ENCODE data around the gene PARVB. TPM values are rescaled to one million over a fixed set of nuclear protein-coding genes. Genes with fewer than 3 reads are reported as not detected.

The PARVB gene
- total and polyA plus RNA-seq, 9 donors, result 12.3 to 62.9 (median 39.1) TPM

DNA sequence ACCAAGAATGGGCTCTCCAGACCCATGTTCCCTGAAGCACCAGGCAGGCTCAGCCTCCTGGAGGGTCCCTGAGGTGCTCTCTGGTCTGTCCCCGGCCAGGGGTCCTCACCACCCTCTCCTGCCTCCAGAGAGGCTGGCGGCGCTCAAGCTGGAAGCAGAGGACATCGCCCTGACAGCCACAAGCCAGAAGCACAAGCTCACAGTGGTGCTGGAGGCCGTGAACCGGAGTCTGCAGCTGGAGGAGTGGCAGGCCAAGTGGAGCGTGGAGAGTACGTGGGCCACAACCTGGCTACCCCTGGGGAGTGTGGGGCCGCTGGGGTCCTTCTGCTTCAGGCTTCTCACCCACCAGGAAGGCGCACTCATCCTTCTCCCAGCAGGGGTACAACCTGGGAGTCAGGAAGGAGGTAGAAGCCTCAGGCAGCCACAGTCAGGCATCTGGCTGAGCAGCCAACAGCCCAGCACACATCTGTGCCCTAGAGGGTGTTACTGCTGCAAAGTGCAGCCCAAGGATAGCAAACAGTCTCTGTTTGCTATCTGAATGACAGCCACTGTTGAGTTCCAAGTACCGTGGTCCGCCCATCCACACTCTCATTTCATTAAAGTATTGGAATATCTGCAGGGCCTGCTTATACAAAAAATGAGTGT, 165.0 kb downstream of the PARVB start:
- DNase-seq, result no peak
- H3K4me3 ChIP-seq, result no peak overlapping the region
- TF ChIP-seq, protein P1, sequence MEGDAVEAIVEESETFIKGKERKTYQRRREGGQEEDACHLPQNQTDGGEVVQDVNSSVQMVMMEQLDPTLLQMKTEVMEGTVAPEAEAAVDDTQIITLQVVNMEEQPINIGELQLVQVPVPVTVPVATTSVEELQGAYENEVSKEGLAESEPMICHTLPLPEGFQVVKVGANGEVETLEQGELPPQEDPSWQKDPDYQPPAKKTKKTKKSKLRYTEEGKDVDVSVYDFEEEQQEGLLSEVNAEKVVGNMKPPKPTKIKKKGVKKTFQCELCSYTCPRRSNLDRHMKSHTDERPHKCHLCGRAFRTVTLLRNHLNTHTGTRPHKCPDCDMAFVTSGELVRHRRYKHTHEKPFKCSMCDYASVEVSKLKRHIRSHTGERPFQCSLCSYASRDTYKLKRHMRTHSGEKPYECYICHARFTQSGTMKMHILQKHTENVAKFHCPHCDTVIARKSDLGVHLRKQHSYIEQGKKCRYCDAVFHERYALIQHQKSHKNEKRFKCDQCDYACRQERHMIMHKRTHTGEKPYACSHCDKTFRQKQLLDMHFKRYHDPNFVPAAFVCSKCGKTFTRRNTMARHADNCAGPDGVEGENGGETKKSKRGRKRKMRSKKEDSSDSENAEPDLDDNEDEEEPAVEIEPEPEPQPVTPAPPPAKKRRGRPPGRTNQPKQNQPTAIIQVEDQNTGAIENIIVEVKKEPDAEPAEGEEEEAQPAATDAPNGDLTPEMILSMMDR (IDR thresholded peaks at IDR 0.05), result no peak
- TF ChIP-seq POLR2A (IDR thresholded peaks at IDR 0.05), result no peak
- H3K4me1 ChIP-seq (ENCODE audit: insufficient read depth), result no peaks in the 10 kb centered on the region
- H3K27ac ChIP-seq, result no peak overlapping the region
- WGBS, 3 donors, result 92 to 94% (median 93%) methylated on average over 12 of the region's 12 CpGs
- H3K9me3 ChIP-seq, result no peaks in the 10 kb centered on the region
- intact Hi-C loops (cut with DNase I), result no loop called here
- H3K27me3 ChIP-seq, result no peaks in the 10 kb centered on the region
- no peaks in the 10 kb centered on the region for H3K36me3 ChIP-seq

DNA sequence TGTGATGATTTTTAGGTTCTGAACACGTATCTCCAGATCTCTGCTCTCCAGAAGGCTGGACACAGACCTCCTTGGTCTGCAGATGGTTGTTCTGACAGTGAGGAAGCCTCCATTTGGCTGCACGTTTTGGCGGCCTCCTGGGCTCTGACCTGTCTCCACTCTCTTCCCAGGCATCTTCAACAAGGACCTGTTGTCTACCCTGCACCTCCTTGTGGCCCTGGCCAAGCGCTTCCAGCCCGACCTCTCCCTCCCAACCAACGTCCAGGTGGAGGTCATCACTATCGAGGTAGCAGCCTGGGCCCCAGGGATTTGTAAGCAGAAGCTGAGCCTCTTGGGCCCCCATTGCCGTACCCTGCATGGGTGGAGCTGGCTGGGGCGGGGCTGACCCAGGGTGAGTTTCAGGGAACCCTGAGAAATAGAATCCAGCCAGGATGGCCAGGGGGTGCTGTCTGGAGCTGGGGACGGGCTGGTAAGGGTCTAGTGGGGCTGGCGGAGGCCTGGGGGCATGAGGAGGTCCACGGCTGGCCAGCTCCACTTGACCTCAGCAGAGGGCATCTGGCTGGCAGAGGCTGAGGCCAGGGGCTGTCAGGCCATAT, 166.4 kb downstream of the PARVB start:
- TF ChIP-seq POLR2A (IDR thresholded peaks at IDR 0.05) (no peak), EP300 (IDR thresholded peaks at IDR 0.05) (no peak)
- TF ChIP-seq, protein P1 (IDR thresholded peaks at IDR 0.05), result no peak
- Histone ChIP-seq H3K36me3 (no peaks in the 10 kb centered on the region), H3K4me1 (ENCODE audit: insufficient read depth) (no peaks in the 10 kb centered on the region), H3K4me3 (no peak overlapping the region), H3K27ac (no peak overlapping the region), H3K9me3 (no peaks in the 10 kb centered on the region), H3K27me3 (no peaks in the 10 kb centered on the region)
- 80 to 90% (median 82%) methylated on average over 12 of the region's 12 CpGs for WGBS, 3 donors
- intact Hi-C loops (cut with DNase I), result no loop called here
- no peak for DNase-seq

DNA sequence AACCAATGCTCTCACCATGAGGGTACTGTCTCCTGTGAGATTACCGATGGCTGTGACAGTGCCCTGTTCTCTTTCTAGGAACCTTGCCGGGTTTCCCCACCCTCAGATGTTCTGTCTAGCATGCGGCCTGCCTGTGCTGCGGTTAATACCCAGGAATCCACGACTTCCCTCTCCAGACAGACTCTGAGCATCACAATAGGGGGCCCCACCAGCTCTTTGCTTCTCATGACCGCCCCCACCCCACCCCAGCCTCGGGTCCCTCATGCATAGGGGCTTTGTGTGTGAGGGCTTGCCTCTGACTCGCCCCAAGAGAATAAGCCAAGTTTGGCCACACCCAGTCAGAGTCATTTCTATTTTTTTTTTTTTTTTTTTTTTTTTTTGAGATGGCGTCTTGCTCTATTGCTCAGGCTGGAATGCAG, 166.9 kb downstream of the PARVB start:
- intact Hi-C loops (cut with DNase I), result no loop called here
- no peak overlapping the region for H3K4me3 ChIP-seq
- WGBS, 3 donors, result 78 to 85% (median 82%) methylated on average over 9 of the region's 9 CpGs
- H3K36me3 ChIP-seq, result no peaks in the 10 kb centered on the region
- no peak overlapping the region for H3K27ac ChIP-seq
- no peaks in the 10 kb centered on the region for H3K9me3 ChIP-seq
- DNase-seq, result no peak
- TF ChIP-seq EP300 (IDR thresholded peaks at IDR 0.05) (no peak), POLR2A (IDR thresholded peaks at IDR 0.05) (no peak)
- TF ChIP-seq, protein P1 (IDR thresholded peaks at IDR 0.05), result no peak
- H3K4me1 ChIP-seq (ENCODE audit: insufficient read depth), result no peaks in the 10 kb centered on the region
- no peaks in the 10 kb centered on the region for H3K27me3 ChIP-seq

DNA sequence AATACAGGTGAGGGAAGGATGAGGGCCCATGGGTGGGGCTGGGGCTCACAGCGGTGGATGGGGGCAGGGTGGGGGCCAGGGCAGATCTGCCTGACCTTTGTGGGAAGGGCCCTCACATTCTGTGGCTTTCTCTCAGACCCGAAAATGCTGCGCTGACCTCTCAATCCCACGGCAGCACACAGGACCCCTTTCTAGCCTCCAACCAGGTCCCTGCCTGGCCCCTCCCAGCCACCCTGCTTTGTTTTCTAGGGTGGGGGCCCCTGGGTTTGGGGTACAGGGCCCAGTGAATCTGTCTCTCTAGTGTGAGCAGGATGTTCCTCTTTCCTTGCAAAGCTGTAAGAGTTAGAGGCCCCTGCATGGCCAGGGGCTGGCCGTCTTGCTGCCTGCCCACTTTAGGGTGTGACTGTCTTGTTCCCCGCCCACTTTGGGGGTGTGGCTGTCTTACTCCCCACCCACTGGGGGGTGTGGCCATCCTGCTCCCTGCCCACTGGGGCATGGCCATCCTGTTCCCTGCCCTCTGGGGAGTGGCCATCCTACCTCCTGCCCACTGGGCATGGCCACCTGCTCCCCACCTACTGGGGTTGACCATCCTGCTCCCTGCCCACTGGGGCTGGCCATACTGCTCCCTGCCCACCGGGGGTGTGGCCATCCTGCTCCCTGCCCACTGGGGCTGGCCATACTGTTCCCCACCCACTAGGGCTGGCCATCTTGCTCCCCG, 168.2 kb downstream of the PARVB start:
- WGBS, 3 donors, result 80 to 90% (median 83%) methylated on average over 8 of the region's 8 CpGs
- Histone ChIP-seq H3K27me3 (no peaks in the 10 kb centered on the region), H3K36me3 (no peaks in the 10 kb centered on the region), H3K27ac (no peak overlapping the region), H3K4me3 (no peak overlapping the region), H3K4me1 (ENCODE audit: insufficient read depth) (no peaks in the 10 kb centered on the region), H3K9me3 (no peaks in the 10 kb centered on the region)
- intact Hi-C loops (cut with DNase I), result no loop called here
- DNase-seq, result peak in 1 of 5 donors; percentile 18
- no peak for TF ChIP-seq POLR2A (IDR thresholded peaks at IDR 0.05)
- TF ChIP-seq, protein P1 (IDR thresholded peaks at IDR 0.05), result no peak
- TF ChIP-seq EP300 (IDR thresholded peaks at IDR 0.05), result no peak
